Loucy (cell line): Measurements from ENCODE around the gene PGF.

ENCODE experiments used
- H2AFZ ChIP-seq: fragments of 200-600 bp; sonication (generic); 2 replicates; pipeline ENCODE4 v1.6.0; 2016; ENCODE audit warnings: antibody characterized with exemption, mild to moderate bottlenecking, low read length, moderate library complexity
- H3F3A ChIP-seq: fragments of 200-600 bp; 2 replicates; pipeline ENCODE4 v1.6.0; 2016; ENCODE audit warnings: antibody characterized with exemption, low read depth, mild to moderate bottlenecking
- H3K27me3 ChIP-seq: fragments of 200-600 bp; sonication (generic); 2 replicates; pipeline ENCODE4 v1.6.1; 2014; ENCODE audit warnings: low read length, mild to moderate bottlenecking; ENCODE audit not compliant: insufficient read depth, poor library complexity, severe bottlenecking
- H3K36me3 ChIP-seq: fragments of 200-600 bp; sonication (generic); 2 replicates; pipeline ENCODE4 v1.6.1; 2016; ENCODE audit warnings: low read length; ENCODE audit not compliant: insufficient read depth
- H3K4me1 ChIP-seq: fragments of 200-600 bp; sonication (generic); 2 replicates; pipeline ENCODE4 v1.5.1; 2014; ENCODE audit warnings: low read length, mild to moderate bottlenecking; ENCODE audit not compliant: insufficient read depth, poor library complexity, severe bottlenecking
- H3K4me2 ChIP-seq: fragments of 200-600 bp; sonication (generic); 2 replicates; pipeline ENCODE4 v1.6.0; 2014; ENCODE audit warnings: antibody characterized with exemption, low read length, low read depth, mild to moderate bottlenecking; ENCODE audit not compliant: poor library complexity, severe bottlenecking
- H3K4me3 ChIP-seq: fragments of 200-600 bp; sonication (generic); 2 replicates; pipeline ENCODE4 v1.5.1; 2014; ENCODE audit warnings: low read length, mild to moderate bottlenecking, mixed read lengths; ENCODE audit not compliant: poor library complexity, severe bottlenecking
- H3K79me2 ChIP-seq: fragments of 200-600 bp; sonication (generic); 2 replicates; pipeline ENCODE4 v1.6.1; 2014; ENCODE audit warnings: low read length; ENCODE audit not compliant: insufficient read depth
- H3K9ac ChIP-seq: fragments of 200-600 bp; sonication (generic); 2 replicates; pipeline ENCODE4 v1.6.0; 2014; ENCODE audit warnings: mild to moderate bottlenecking, low read depth, low read length, moderate library complexity; ENCODE audit not compliant: poor library complexity, severe bottlenecking
- H3K9me2 ChIP-seq: fragments of 200-600 bp; sonication (generic); replicated peaks from 2 replicates; pipeline ENCODE4 v1.6.1; 2016; ENCODE audit warnings: low read depth, low read length, mixed read lengths
- H3K9me3 ChIP-seq: fragments of 200-600 bp; sonication (generic); 2 replicates; pipeline ENCODE4 v1.6.1; 2014; ENCODE audit warnings: mild to moderate bottlenecking, antibody characterized with exemption, low read length, low read depth; ENCODE audit not compliant: insufficient read depth
- H4K20me1 ChIP-seq: fragments of 200-600 bp; sonication (generic); 2 replicates; pipeline ENCODE4 v1.6.0; 2014; ENCODE audit warnings: antibody characterized with exemption, low read length, mild to moderate bottlenecking; ENCODE audit not compliant: insufficient read depth, poor library complexity, severe bottlenecking
- CTCF ChIP-seq: fragments of 200-600 bp; sonication (generic); conservative IDR thresholded peaks from 2 replicates; pipeline ENCODE4 v1.5.1; 2014; ENCODE audit warnings: mild to moderate bottlenecking, antibody characterized with exemption, low read length
- EZH2phosphoT487 ChIP-seq: fragments of 200-600 bp; IDR thresholded peaks from 2 replicates; pipeline ENCODE4 v1.6.1; 2018; ENCODE audit warnings: antibody characterized with exemption, mild to moderate bottlenecking, moderate library complexity, borderline replicate concordance

The PGF gene

GRCh38 chr14:74954232-74954946, 1.0 kb downstream of the PGF start:
- no peak overlapping the region for H2AFZ ChIP-seq
- H3K9me2 ChIP-seq, result no peaks in the 10 kb centered on the region

GRCh38 chr14:74953686-74954085, 1.7 kb downstream of the PGF start:
- H3K4me1 ChIP-seq, result peaks cover 9% of the 10 kb centered on the region
- no peaks in the 10 kb centered on the region for H3K9me2 ChIP-seq
- TF ChIP-seq CTCF (no peak), EZH2phosphoT487 (no peak)
- no peaks in the 10 kb centered on the region for H3K79me2 ChIP-seq
- H3K27me3 ChIP-seq, result no peaks in the 10 kb centered on the region
- no peak overlapping the region for H2AFZ ChIP-seq
- no peak overlapping the region for H3K9ac ChIP-seq
- H3F3A ChIP-seq, result no peaks in the 10 kb centered on the region
- H3K4me2 ChIP-seq, result no peak overlapping the region
- no peaks in the 10 kb centered on the region for H4K20me1 ChIP-seq
- H3K4me3 ChIP-seq, result no peak overlapping the region
- no peaks in the 10 kb centered on the region for H3K9me3 ChIP-seq
- H3K36me3 ChIP-seq, result no peaks in the 10 kb centered on the region

More at GRCh38 chr14:74954232-74954946, 1.0 kb downstream of the PGF start:
- no peak overlapping the region for H3K9ac ChIP-seq
- no peak overlapping the region for H3K4me3 ChIP-seq
- H3K9me3 ChIP-seq, result no peaks in the 10 kb centered on the region
- H3F3A ChIP-seq, result no peaks in the 10 kb centered on the region
- no peaks in the 10 kb centered on the region for H4K20me1 ChIP-seq
- H3K79me2 ChIP-seq, result no peaks in the 10 kb centered on the region
- peaks cover 9% of the 10 kb centered on the region for H3K4me1 ChIP-seq
- no peaks in the 10 kb centered on the region for H3K36me3 ChIP-seq
- no peak for TF ChIP-seq EZH2phosphoT487
- no peak for TF ChIP-seq CTCF
- H3K27me3 ChIP-seq, result no peaks in the 10 kb centered on the region
- no peak overlapping the region for H3K4me2 ChIP-seq

GRCh38 chr14:74952697-74953484, 2.5 kb downstream of the PGF start:
- Histone ChIP-seq H3K4me1 (peaks cover 9% of the 10 kb centered on the region), H3K27me3 (no peaks in the 10 kb centered on the region), H2AFZ (no peak overlapping the region), H3K9me2 (no peaks in the 10 kb centered on the region), H3F3A (no peaks in the 10 kb centered on the region), H3K79me2 (no peaks in the 10 kb centered on the region), H3K4me3 (no peak overlapping the region), H3K36me3 (no peaks in the 10 kb centered on the region), H3K9ac (no peak overlapping the region), H3K9me3 (no peaks in the 10 kb centered on the region), H4K20me1 (no peaks in the 10 kb centered on the region), H3K4me2 (no peak overlapping the region)
- no peak for TF ChIP-seq EZH2phosphoT487
- TF ChIP-seq CTCF, result no peak
